H9 (cell line): ENCODE data around the gene NR1D1. TPM values are rescaled to one million over a fixed set of nuclear protein-coding genes. Genes with fewer than 3 reads are reported as not detected.

Experiments
- DNase-seq: peaks from one replicate; pipeline ENCODE4 v3.0.0-alpha.2; 2017
- H2AFZ ChIP-seq: one replicate; pipeline ENCODE4 v1.6.1; 2013; ENCODE audit warnings: mild to moderate bottlenecking, low read length, control low read depth, moderate library complexity
- H2AK5ac ChIP-seq: 2 replicates; pipeline ENCODE4 v1.6.1; 2013; ENCODE audit warnings: low read length, control low read depth, mixed read lengths; ENCODE audit not compliant: insufficient read length
- H2BK120ac ChIP-seq: one replicate; pipeline ENCODE4 v1.6.1; 2013; ENCODE audit warnings: low read depth, mild to moderate bottlenecking, low read length, control low read depth, inconsistent platforms; ENCODE audit not compliant: poor library complexity, severe bottlenecking
- H2BK12ac ChIP-seq: 2 replicates; pipeline ENCODE4 v1.6.1; 2013; ENCODE audit warnings: low read length, control low read depth, mixed read lengths, low read depth; ENCODE audit not compliant: insufficient read length
- H2BK15ac ChIP-seq: 2 replicates; pipeline ENCODE4 v1.6.1; 2013; ENCODE audit warnings: low read depth, low read length, control low read depth
- H2BK20ac ChIP-seq: one replicate; pipeline ENCODE4 v1.6.1; 2013; ENCODE audit warnings: low read depth, mild to moderate bottlenecking, low read length, control low read depth, inconsistent platforms; ENCODE audit not compliant: poor library complexity, severe bottlenecking
- H2BK5ac ChIP-seq: 2 replicates; pipeline ENCODE4 v1.6.1; 2013; ENCODE audit warnings: low read length, control low read depth, mixed read lengths; ENCODE audit not compliant: insufficient read length
- H3K14ac ChIP-seq: 2 replicates; pipeline ENCODE4 v1.6.1; 2013; ENCODE audit warnings: low read length, control low read depth; ENCODE audit not compliant: insufficient read depth
- H3K18ac ChIP-seq: 2 replicates; pipeline ENCODE4 v1.6.1; 2013; ENCODE audit warnings: low read depth, mild to moderate bottlenecking, mixed read lengths, low read length, control low read depth; ENCODE audit not compliant: insufficient read length
- H3K23ac ChIP-seq: 2 replicates; pipeline ENCODE4 v1.6.1; 2013; ENCODE audit warnings: low read length, control low read depth, mixed read lengths, low read depth; ENCODE audit not compliant: insufficient read length
- H3K23me2 ChIP-seq: 2 replicates; pipeline ENCODE4 v1.6.1; 2013; ENCODE audit warnings: low read depth, mild to moderate bottlenecking, mixed read lengths, low read length, control low read depth; ENCODE audit not compliant: insufficient read length, poor library complexity, severe bottlenecking
- H3K27ac ChIP-seq: 2 replicates; pipeline ENCODE4 v1.5.1; 2013; ENCODE audit warnings: low read length, control low read depth, mixed read lengths, low read depth; ENCODE audit not compliant: insufficient read length
- H3K27me3 ChIP-seq: 2 replicates; pipeline ENCODE4 v1.6.1; 2013; ENCODE audit warnings: low read length, control low read depth, inconsistent platforms; ENCODE audit not compliant: insufficient read depth
- H3K4ac ChIP-seq: 2 replicates; pipeline ENCODE4 v1.6.1; 2013; ENCODE audit warnings: low read depth, mild to moderate bottlenecking, control low read depth, inconsistent platforms, low read length, moderate library complexity
- H3K4me1 ChIP-seq: 2 replicates; pipeline ENCODE4 v1.6.1; 2013; ENCODE audit warnings: low read length, control low read depth, inconsistent platforms; ENCODE audit not compliant: insufficient read depth
- H3K4me2 ChIP-seq: 2 replicates; pipeline ENCODE4 v1.6.1; 2013; ENCODE audit warnings: low read length, control low read depth, mixed read lengths; ENCODE audit not compliant: insufficient read length, insufficient read depth
- H3K56ac ChIP-seq: 2 replicates; pipeline ENCODE4 v1.6.1; 2013; ENCODE audit warnings: low read depth, mild to moderate bottlenecking, mixed read lengths, low read length, control low read depth; ENCODE audit not compliant: insufficient read length
- H3K79me1 ChIP-seq: 2 replicates; pipeline ENCODE4 v1.6.1; 2013; ENCODE audit warnings: low read depth, mild to moderate bottlenecking, moderate library complexity, low read length, control low read depth, inconsistent platforms; ENCODE audit not compliant: insufficient read depth, poor library complexity, severe bottlenecking
- H3K79me2 ChIP-seq: 2 replicates; pipeline ENCODE4 v1.6.1; 2013; ENCODE audit warnings: low read length, control low read depth, inconsistent platforms; ENCODE audit not compliant: insufficient read depth
- H3K9ac ChIP-seq: 2 replicates; pipeline ENCODE4 v1.6.1; 2013; ENCODE audit warnings: low read length, control low read depth, mixed read lengths; ENCODE audit not compliant: insufficient read length; ENCODE audit errors: extremely low read depth
- H3K9me3 ChIP-seq: one replicate; pipeline ENCODE4 v1.6.1; 2013; ENCODE audit warnings: low read depth, low read length, inconsistent platforms; ENCODE audit not compliant: control insufficient read depth
- H3T11ph ChIP-seq: one replicate; pipeline ENCODE4 v1.6.1; 2013; ENCODE audit warnings: mild to moderate bottlenecking, low read length, control low read depth, inconsistent platforms
- H4K20me1 ChIP-seq: one replicate; pipeline ENCODE4 v1.6.1; 2013; ENCODE audit not compliant: control insufficient read depth, insufficient read length, insufficient read depth
- H4K5ac ChIP-seq: 2 replicates; pipeline ENCODE4 v1.6.1; 2013; ENCODE audit warnings: low read depth, mild to moderate bottlenecking, mixed read lengths, low read length, control low read depth; ENCODE audit not compliant: insufficient read length
- H4K8ac ChIP-seq: replicated peaks from 2 replicates; pipeline ENCODE4 v1.6.1; 2013; ENCODE audit warnings: low read length, control low read depth, mixed read lengths, low read depth; ENCODE audit not compliant: insufficient read length
- H4K91ac ChIP-seq: 2 replicates; pipeline ENCODE4 v1.6.1; 2013; ENCODE audit warnings: low read depth, mild to moderate bottlenecking, moderate library complexity, mixed read lengths, low read length, control low read depth; ENCODE audit not compliant: insufficient read length
- H3K27ac Mint-ChIP-seq, 3 experiments: 2 replicates in 2 of 3; 3 replicates in 1 of 3; pipeline ENCODE4 v1.8.0; 2020 to 2021; ENCODE audit warnings: mixed read lengths in 3 of 3, mild to moderate bottlenecking in 1 of 3, moderate library complexity in 1 of 3
- H3K27me3 Mint-ChIP-seq: 2 replicates; pipeline ENCODE4 v1.8.0; 2021; ENCODE audit warnings: low read depth, mild to moderate bottlenecking, moderate library complexity, mixed read lengths
- H3K36me3 Mint-ChIP-seq, 3 experiments: 2 replicates in 2 of 3; 3 replicates in 1 of 3; pipeline ENCODE4 v1.8.0; 2020 to 2021; ENCODE audit warnings: low read depth in 3 of 3, mixed read lengths in 3 of 3; ENCODE audit not compliant: insufficient read depth in 1 of 3
- H3K4me1 Mint-ChIP-seq, 2 experiments: 2 replicates each; pipeline ENCODE4 v1.8.0; 2020; ENCODE audit warnings: mixed read lengths in 2 of 2
- H3K4me3 Mint-ChIP-seq, 2 experiments: 2 replicates in 1 of 2; 3 replicates in 1 of 2; pipeline ENCODE4 v1.8.0; 2020 to 2021; ENCODE audit warnings: mild to moderate bottlenecking in 2 of 2, mixed read lengths in 2 of 2, moderate library complexity in 1 of 2
- H3K9me3 Mint-ChIP-seq, 2 experiments: 2 replicates in 1 of 2; 3 replicates in 1 of 2; pipeline ENCODE4 v1.8.0; 2020; ENCODE audit warnings: mild to moderate bottlenecking in 2 of 2, mixed read lengths in 2 of 2, moderate library complexity in 1 of 2
- CTCF ChIP-seq: fragments of 200-600 bp; sonication (generic); conservative IDR thresholded peaks from 3 replicates; pipeline ENCODE4 v1.8.0; 2021; ENCODE audit warnings: antibody characterized with exemption, mild to moderate bottlenecking
- WGBS: extraction: QIAGEN DNeasy Blood & Tissue Kit; methylation state at CpG from one replicate; pipeline ENCODE4 v1.1.7; 2013; ENCODE audit warnings: missing lambda C conversion rate, low lambda C conversion rate, mixed read lengths; ENCODE audit not compliant: insufficient read length; ENCODE audit errors: extremely low coverage; 5-methylcytosine and 5-hydroxymethylcytosine counted together
- total RNA-seq: library from RNA; stranded (reverse); gene quantifications from 2 replicates; pipeline ENCODE4 v1.2.1, GENCODE V29; 2021

Gene NR1D1
- total RNA-seq, 1 experiment from 2014 or later: 8.6 TPM

GRCh38 chr17:40090237-40091119 lies 9.9 kb downstream of the NR1D1 start:
- no peak overlapping the region for H2AK5ac ChIP-seq
- no peak overlapping the region for H3K56ac ChIP-seq
- no peak overlapping the region for H3K23ac ChIP-seq
- H2AFZ ChIP-seq: no peak overlapping the region
- peaks cover 2% of the 10 kb centered on the region for H4K20me1 ChIP-seq
- no peak overlapping the region for H2BK5ac ChIP-seq
- no peak overlapping the region for H4K91ac ChIP-seq
- H2BK120ac ChIP-seq: no peak overlapping the region
- no peaks in the 10 kb centered on the region for H3K9me3 ChIP-seq
- no peak overlapping the region for H2BK12ac ChIP-seq
- Mint-ChIP-seq H3K4me3 (no peak overlapping the region), H3K9me3 (peaks cover 0 to 2% of the 10 kb centered on the region in 2 experiments; a peak in 1 of 5 replicates), H3K4me1 (peaks cover 9 to 46% of the 10 kb centered on the region in 2 experiments; a peak in 3 of 4 replicates), H3K36me3 (peaks cover 25 to 46% (median 30%) of the 10 kb centered on the region in 3 experiments; a peak in 6 of 7 replicates), H3K27me3 (no peaks in the 10 kb centered on the region), H3K27ac (peak overlapping the region in 2 of 3 experiments; percentile 28 to 83; a peak in 3 of 7 replicates)
- no peak overlapping the region for H3K14ac ChIP-seq
- DNase-seq: no peak
- H4K5ac ChIP-seq: no peak overlapping the region
- no peak overlapping the region for H2BK20ac ChIP-seq
- H4K8ac ChIP-seq: no peak overlapping the region
- H3K9ac ChIP-seq: no peak overlapping the region
- TF ChIP-seq CTCF: no peak
- H3K4ac ChIP-seq: no peak overlapping the region
- no peak overlapping the region for H3K18ac ChIP-seq
- no peaks in the 10 kb centered on the region for H3K23me2 ChIP-seq
- H3K27me3 ChIP-seq: no peaks in the 10 kb centered on the region
- no peak overlapping the region for H3T11ph ChIP-seq
- no peaks in the 10 kb centered on the region; the same call in 1 of the 2 replicates for H3K4me1 ChIP-seq
- no peaks in the 10 kb centered on the region for H3K79me1 ChIP-seq
- no peak overlapping the region for H3K27ac ChIP-seq
- H2BK15ac ChIP-seq: no peak overlapping the region
- WGBS: no CpG with 5 or more reads among the region's 14 CpGs
- no peak overlapping the region for H3K4me2 ChIP-seq
- no peaks in the 10 kb centered on the region for H3K79me2 ChIP-seq
